GM12801 (cell line): ENCODE data around the gene CAPNS2.

ENCODE experiments used
- CTCF ChIP-seq: IDR thresholded peaks from one replicate; pipeline ENCODE4 v1.5.1; 2011; ENCODE audit warnings: control low read depth; ENCODE audit not compliant: insufficient read length; ENCODE audit errors: extremely low read depth

The CAPNS2 gene

GRCh38 chr16:55557186-55557585 is 9.3 kb upstream of the CAPNS2 start:
- no peak for TF ChIP-seq CTCF

GRCh38 chr16:55559233-55559632 is 7.3 kb upstream of the CAPNS2 start:
- TF ChIP-seq CTCF: no peak

GRCh38 chr16:55559933-55560516 is 6.5 kb upstream of the CAPNS2 start:
- no peak for TF ChIP-seq CTCF

GRCh38 chr16:55561319-55561848 is 5.1 kb upstream of the CAPNS2 start:
- TF ChIP-seq CTCF: no peak

- TF ChIP-seq CTCF: no peak
Measured at GRCh38 chr16:55562936-55563335, 3.5 kb upstream of the CAPNS2 start.

GRCh38 chr16:55563797-55564196 is 2.7 kb upstream of the CAPNS2 start:
- TF ChIP-seq CTCF: no peak

- TF ChIP-seq CTCF: no peak
Measured at GRCh38 chr16:55565086-55565485, 1.4 kb upstream of the CAPNS2 start.

- no peak for TF ChIP-seq CTCF
Measured at GRCh38 chr16:55567382-55567781, 898 bp downstream of the CAPNS2 start.
